DOHH2 (cell line): ENCODE measurements around the gene KNDC1.

ENCODE experiments used
- EZH2phosphoT487 ChIP-seq: fragments of 200-600 bp; sonication (generic); IDR thresholded peaks from 2 replicates; pipeline ENCODE4 v1.6.1; 2017; ENCODE audit warnings: borderline replicate concordance, mild to moderate bottlenecking, antibody characterized with exemption, low read length, moderate library complexity, mixed read lengths
- TF ChIP-seq, protein P1 (sequence below): fragments of 200-600 bp; sonication (generic); IDR thresholded peaks from one replicate; pipeline ENCODE4 v1.5.1; 2014; ENCODE audit warnings: antibody characterized with exemption, mild to moderate bottlenecking, low read depth, low read length; ENCODE audit not compliant: poor library complexity, severe bottlenecking

DNA sequence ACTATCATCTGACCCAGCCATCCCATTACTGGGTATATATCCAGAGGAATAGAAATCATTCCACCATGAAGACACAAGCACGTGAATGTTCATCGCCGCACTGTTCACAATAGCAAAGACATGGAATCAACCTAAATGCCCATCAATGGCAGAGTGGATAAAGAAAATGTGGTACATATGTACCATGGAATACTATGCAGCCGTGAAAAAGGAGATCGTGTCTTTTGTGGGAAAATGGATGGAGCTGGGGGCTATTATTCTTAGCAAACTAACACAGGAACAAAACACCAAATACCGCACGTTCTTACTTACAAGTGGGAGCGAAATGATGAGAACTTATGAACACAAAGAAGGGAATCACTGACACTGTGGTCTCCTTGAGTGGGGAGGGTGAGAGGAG, 9.8 kb upstream of the KNDC1 start:
- TF ChIP-seq, protein P1, sequence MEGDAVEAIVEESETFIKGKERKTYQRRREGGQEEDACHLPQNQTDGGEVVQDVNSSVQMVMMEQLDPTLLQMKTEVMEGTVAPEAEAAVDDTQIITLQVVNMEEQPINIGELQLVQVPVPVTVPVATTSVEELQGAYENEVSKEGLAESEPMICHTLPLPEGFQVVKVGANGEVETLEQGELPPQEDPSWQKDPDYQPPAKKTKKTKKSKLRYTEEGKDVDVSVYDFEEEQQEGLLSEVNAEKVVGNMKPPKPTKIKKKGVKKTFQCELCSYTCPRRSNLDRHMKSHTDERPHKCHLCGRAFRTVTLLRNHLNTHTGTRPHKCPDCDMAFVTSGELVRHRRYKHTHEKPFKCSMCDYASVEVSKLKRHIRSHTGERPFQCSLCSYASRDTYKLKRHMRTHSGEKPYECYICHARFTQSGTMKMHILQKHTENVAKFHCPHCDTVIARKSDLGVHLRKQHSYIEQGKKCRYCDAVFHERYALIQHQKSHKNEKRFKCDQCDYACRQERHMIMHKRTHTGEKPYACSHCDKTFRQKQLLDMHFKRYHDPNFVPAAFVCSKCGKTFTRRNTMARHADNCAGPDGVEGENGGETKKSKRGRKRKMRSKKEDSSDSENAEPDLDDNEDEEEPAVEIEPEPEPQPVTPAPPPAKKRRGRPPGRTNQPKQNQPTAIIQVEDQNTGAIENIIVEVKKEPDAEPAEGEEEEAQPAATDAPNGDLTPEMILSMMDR: no peak
- no peak for TF ChIP-seq EZH2phosphoT487
